Panc1 (cell line): Measurements from ENCODE around the gene PCNT. TPM values are rescaled to one million over a fixed set of nuclear protein-coding genes. Genes with fewer than 3 reads are reported as not detected.

ENCODE experiments used
- ATAC-seq: fragments of 200-7000 bp; cut with Tn5 transposase; 2 replicates; pipeline ENCODE4 v1.9.1; 2020; ENCODE audit warnings: mild to moderate bottlenecking, moderate library complexity
- BruUV-seq: library from RNA; stranded (reverse); fragments of 400-500 nt; replicated peaks from 2 replicates; lab custom pipeline; 2021; lab: Mats Ljungman, UMichigan
- CTCF ChIA-PET: fragments of 300-600 bp; sonication (Branson Sonifier 250); formaldehyde crosslinking; loops from one replicate; lab custom pipeline; 2022; ENCODE audit warnings: antibody characterized with exemption; lab: Charles Lee
- POLR2A ChIA-PET: fragments of 300-600 bp; sonication (Branson Sonifier 250); formaldehyde crosslinking; loops from one replicate; lab custom pipeline; 2022; ENCODE audit warnings: antibody characterized with exemption; lab: Charles Lee
- DNase-seq: peaks from one replicate; pipeline ENCODE4 v3.0.0-alpha.2; 2010; ENCODE audit warnings: low read depth, low spot score
- H3K27ac ChIP-seq: 2 replicates; pipeline ENCODE4 v1.5.1; 2011; ENCODE audit warnings: mild to moderate bottlenecking, low read length, inconsistent platforms
- H3K27me3 ChIP-seq: fragments of 200-500 bp; sonication (Bioruptor generic); 2 replicates; pipeline ENCODE4 v1.6.0; 2014; ENCODE audit warnings: low read length, inconsistent platforms; ENCODE audit not compliant: control insufficient read depth, insufficient read depth
- H3K36me3 ChIP-seq: fragments of 200-500 bp; sonication (Bioruptor generic); 2 replicates; pipeline ENCODE4 v1.5.1; 2014; ENCODE audit warnings: inconsistent platforms, mild to moderate bottlenecking, low read length, moderate library complexity; ENCODE audit not compliant: control insufficient read depth, insufficient read depth
- H3K4me1 ChIP-seq: 2 replicates; pipeline ENCODE4 v1.5.1; 2011; ENCODE audit warnings: inconsistent platforms, mild to moderate bottlenecking, low read length, moderate library complexity; ENCODE audit not compliant: control insufficient read depth, insufficient read depth
- H3K4me3 ChIP-seq, 2 experiments: 2 replicates each; pipeline ENCODE4 v1.5.1; 2011 to 2012; ENCODE audit warnings: low read depth in 2 of 2, low read length in 2 of 2, mild to moderate bottlenecking in 2 of 2, inconsistent platforms in 1 of 2, moderate library complexity in 1 of 2
- H3K9me3 ChIP-seq: fragments of 200-500 bp; sonication (Bioruptor generic); 2 replicates; pipeline ENCODE4 v1.5.1; 2014; ENCODE audit warnings: low read depth, mild to moderate bottlenecking, inconsistent platforms, low read length, moderate library complexity; ENCODE audit not compliant: control insufficient read depth, insufficient read depth
- POLR2AphosphoS5 ChIP-seq: IDR thresholded peaks from 2 replicates; pipeline ENCODE4 v1.6.1; 2012; ENCODE audit warnings: mild to moderate bottlenecking, low read depth, low read length, moderate library complexity
- SIN3A ChIP-seq: IDR thresholded peaks from 2 replicates; pipeline ENCODE4 v1.6.1; 2012; ENCODE audit warnings: low read depth, mild to moderate bottlenecking, low read length, moderate library complexity, borderline replicate concordance; ENCODE audit not compliant: insufficient read depth
- TCF7L2 ChIP-seq: IDR thresholded peaks from 2 replicates; pipeline ENCODE4 v1.6.1; 2011; ENCODE audit warnings: mild to moderate bottlenecking, low read depth, low read length, inconsistent platforms
- in situ Hi-C: cut with HindIII; loops from 2 replicates; pipeline ENCODE4 v1.10.0; 2016; ENCODE audit warnings: low sequenced_read_pairs, low pct_unique_long_range_greater_than_20kb
- intact Hi-C: fragments of 100-400 bp; cut with micrococcal nuclease; formaldehyde crosslinking; loops from one replicate; pipeline ENCODE4 v1.10.0; 2022; ENCODE audit not compliant: unreplicated experiment
- total RNA-seq: library from RNA; stranded (reverse); gene quantifications from one replicate; pipeline ENCODE4 v1.2.1, GENCODE V29; 2021; ENCODE audit not compliant: unreplicated experiment
- TF ChIP-seq, protein P1 (sequence below): fragments of 450-650 bp; IDR thresholded peaks from 2 replicates; pipeline ENCODE4 v1.5.1; 2017; ENCODE audit warnings: mild to moderate bottlenecking
- TF ChIP-seq, protein P2 (sequence below), 2 experiments: IDR thresholded peaks; 2 replicates each; pipeline ENCODE4 v1.6.1; 2011 to 2012; ENCODE audit warnings: low read depth in 2 of 2, control low read depth in 1 of 2, low read length in 1 of 2, mild to moderate bottlenecking in 1 of 2, moderate library complexity in 1 of 2; ENCODE audit not compliant: insufficient read depth in 1 of 2

The PCNT gene
- total RNA-seq, 1 experiment from 2014 or later, result 44.3 TPM

DNA sequence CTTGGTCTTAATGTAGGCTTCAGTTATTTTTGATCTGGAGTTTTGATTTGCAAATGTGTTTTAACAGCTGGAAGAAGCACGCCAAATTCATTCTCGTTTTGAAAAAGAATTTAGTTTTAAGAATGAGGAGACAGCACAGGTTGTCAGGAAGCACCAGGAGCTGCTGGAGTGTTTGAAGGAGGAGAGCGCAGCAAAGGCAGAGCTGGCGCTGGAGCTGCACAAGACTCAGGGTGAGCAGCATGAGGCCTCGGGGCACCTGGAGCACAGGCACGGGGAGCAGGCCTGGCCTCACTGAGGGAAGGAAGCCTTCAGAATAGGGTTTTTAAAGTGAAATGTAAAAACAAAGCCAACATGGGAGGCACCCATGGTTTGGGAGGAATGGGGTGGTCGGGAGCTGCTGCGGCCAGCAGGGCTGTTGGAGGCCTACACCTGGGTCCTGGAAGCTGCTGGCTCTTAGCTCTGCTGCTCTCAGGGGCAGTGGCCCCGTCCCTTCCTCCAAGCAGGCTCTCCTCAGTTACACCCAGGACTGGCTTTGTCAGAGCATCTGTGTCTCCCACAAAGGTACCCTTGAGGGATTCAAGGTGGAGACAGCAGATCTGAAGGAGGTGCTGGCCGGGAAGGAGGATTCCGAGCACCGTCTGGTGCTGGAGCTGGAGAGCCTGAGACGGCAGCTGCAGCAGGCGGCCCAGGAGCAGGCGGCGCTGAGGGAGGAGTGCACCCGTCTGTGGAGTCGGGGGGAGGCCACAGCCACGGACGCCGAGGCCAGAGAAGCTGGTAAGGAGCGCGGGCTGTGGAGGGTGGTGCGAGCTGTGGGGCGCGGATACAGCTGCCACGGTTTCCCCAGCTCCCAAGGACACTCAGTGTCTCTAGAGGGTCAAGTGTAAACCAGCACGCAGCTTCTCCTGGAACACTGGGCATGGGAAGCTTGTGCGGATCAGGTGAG, 66.9 kb downstream of the PCNT start:
- ChIA-PET POLR2A (no interaction called here), CTCF (no interaction called here)
- Histone ChIP-seq H3K27me3 (no peaks in the 10 kb centered on the region), H3K36me3 (no peaks in the 10 kb centered on the region), H3K4me3 (no peak overlapping the region), H3K27ac (no peak overlapping the region), H3K4me1 (no peaks in the 10 kb centered on the region), H3K9me3 (no peaks in the 10 kb centered on the region)
- TF ChIP-seq, protein P1, sequence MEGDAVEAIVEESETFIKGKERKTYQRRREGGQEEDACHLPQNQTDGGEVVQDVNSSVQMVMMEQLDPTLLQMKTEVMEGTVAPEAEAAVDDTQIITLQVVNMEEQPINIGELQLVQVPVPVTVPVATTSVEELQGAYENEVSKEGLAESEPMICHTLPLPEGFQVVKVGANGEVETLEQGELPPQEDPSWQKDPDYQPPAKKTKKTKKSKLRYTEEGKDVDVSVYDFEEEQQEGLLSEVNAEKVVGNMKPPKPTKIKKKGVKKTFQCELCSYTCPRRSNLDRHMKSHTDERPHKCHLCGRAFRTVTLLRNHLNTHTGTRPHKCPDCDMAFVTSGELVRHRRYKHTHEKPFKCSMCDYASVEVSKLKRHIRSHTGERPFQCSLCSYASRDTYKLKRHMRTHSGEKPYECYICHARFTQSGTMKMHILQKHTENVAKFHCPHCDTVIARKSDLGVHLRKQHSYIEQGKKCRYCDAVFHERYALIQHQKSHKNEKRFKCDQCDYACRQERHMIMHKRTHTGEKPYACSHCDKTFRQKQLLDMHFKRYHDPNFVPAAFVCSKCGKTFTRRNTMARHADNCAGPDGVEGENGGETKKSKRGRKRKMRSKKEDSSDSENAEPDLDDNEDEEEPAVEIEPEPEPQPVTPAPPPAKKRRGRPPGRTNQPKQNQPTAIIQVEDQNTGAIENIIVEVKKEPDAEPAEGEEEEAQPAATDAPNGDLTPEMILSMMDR, result no peak
- TF ChIP-seq TCF7L2, result no peak
- TF ChIP-seq, protein P2, sequence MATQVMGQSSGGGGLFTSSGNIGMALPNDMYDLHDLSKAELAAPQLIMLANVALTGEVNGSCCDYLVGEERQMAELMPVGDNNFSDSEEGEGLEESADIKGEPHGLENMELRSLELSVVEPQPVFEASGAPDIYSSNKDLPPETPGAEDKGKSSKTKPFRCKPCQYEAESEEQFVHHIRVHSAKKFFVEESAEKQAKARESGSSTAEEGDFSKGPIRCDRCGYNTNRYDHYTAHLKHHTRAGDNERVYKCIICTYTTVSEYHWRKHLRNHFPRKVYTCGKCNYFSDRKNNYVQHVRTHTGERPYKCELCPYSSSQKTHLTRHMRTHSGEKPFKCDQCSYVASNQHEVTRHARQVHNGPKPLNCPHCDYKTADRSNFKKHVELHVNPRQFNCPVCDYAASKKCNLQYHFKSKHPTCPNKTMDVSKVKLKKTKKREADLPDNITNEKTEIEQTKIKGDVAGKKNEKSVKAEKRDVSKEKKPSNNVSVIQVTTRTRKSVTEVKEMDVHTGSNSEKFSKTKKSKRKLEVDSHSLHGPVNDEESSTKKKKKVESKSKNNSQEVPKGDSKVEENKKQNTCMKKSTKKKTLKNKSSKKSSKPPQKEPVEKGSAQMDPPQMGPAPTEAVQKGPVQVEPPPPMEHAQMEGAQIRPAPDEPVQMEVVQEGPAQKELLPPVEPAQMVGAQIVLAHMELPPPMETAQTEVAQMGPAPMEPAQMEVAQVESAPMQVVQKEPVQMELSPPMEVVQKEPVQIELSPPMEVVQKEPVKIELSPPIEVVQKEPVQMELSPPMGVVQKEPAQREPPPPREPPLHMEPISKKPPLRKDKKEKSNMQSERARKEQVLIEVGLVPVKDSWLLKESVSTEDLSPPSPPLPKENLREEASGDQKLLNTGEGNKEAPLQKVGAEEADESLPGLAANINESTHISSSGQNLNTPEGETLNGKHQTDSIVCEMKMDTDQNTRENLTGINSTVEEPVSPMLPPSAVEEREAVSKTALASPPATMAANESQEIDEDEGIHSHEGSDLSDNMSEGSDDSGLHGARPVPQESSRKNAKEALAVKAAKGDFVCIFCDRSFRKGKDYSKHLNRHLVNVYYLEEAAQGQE (IDR thresholded peaks at IDR 0.05; ENCODE audit: insufficient read depth in 1 of 2, low read depth in 2 of 2, low read length in 1 of 2), result no peak
- TF ChIP-seq SIN3A, result no peak
- TF ChIP-seq POLR2AphosphoS5, result no peak
- intact Hi-C loops (no loop called here), in situ Hi-C loops (no loop called here)
- BruUV-seq, result no TSS peak
- ATAC-seq (no peak), DNase-seq (no peak)

DNA sequence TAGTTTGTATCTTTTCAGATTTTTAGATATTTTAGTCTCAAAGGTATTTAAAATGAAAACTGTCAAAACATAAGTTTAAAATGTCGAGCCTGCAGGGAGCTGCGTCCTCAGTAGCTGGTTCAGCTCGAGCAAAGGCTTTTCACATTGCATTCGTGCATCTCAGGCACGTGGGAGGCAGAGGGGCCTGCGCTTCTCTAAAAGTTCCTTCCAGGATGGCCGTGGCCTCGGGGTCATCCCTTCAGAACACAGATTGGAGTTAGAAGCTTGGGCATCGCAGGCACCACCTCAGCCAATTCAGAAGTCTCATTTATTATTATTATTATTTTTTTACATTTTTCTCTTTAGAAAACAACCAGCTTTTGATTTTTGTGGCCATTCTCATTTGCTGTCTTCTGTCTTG, 67.8 kb downstream of the PCNT start:
- intact Hi-C loops, result no loop called here
- no peak for ATAC-seq
- CTCF ChIA-PET, result no interaction called here
- Histone ChIP-seq H3K27ac (no peak overlapping the region), H3K4me3 (no peak overlapping the region), H3K36me3 (no peaks in the 10 kb centered on the region), H3K27me3 (no peaks in the 10 kb centered on the region), H3K9me3 (no peaks in the 10 kb centered on the region), H3K4me1 (no peaks in the 10 kb centered on the region)
- BruUV-seq, result no TSS peak
- in situ Hi-C loops, result no loop called here
- POLR2A ChIA-PET, result no interaction called here
- no peak for TF ChIP-seq TCF7L2
- no peak for TF ChIP-seq SIN3A
- TF ChIP-seq POLR2AphosphoS5, result no peak
- TF ChIP-seq, protein P2 (IDR thresholded peaks at IDR 0.05; ENCODE audit: insufficient read depth in 1 of 2, low read depth in 2 of 2, low read length in 1 of 2), result no peak
- TF ChIP-seq, protein P1, result no peak
- DNase-seq, result no peak
